ENCODE data around the gene TMEM179. TPM values are rescaled to one million over a fixed set of nuclear protein-coding genes. Genes with fewer than 3 reads are reported as not detected.

Gene TMEM179
- total and polyA plus RNA-seq, 2 of the 8 experiments (the other 6 are each of a cell fraction or from before 2014, with no cell fraction given), result 2.9 to 4.0 TPM

GRCh38 chr14:104587641-104588040 is 16.9 kb downstream of the TMEM179 start (continued):
- TF ChIP-seq SUZ12 (IDR thresholded peaks at IDR 0.05; ENCODE audit: low read length), result no peak
- no peak for TF ChIP-seq RFX5 (IDR thresholded peaks at IDR 0.05; ENCODE audit: borderline replicate concordance, low read depth, low read length)
- TF ChIP-seq SIRT6 (IDR thresholded peaks at IDR 0.05; ENCODE audit: low read length), result no peak

Measured in H1 (cell line).